H9 (cell line): ENCODE measurements around the gene PDCD11. TPM values are rescaled to one million over a fixed set of nuclear protein-coding genes. Genes with fewer than 3 reads are reported as not detected.
A peak's percentile ranks its signal among the peaks of the same experiment; 100 is the strongest.

Experiments used
- DNase-seq: peaks from one replicate; pipeline ENCODE4 v3.0.0-alpha.2; 2017
- H2AFZ ChIP-seq: one replicate; pipeline ENCODE4 v1.6.1; 2013; ENCODE audit warnings: mild to moderate bottlenecking, low read length, control low read depth, moderate library complexity
- H2AK5ac ChIP-seq: 2 replicates; pipeline ENCODE4 v1.6.1; 2013; ENCODE audit warnings: low read length, control low read depth, mixed read lengths; ENCODE audit not compliant: insufficient read length
- H2BK120ac ChIP-seq: one replicate; pipeline ENCODE4 v1.6.1; 2013; ENCODE audit warnings: low read depth, mild to moderate bottlenecking, low read length, control low read depth, inconsistent platforms; ENCODE audit not compliant: poor library complexity, severe bottlenecking
- H2BK12ac ChIP-seq: 2 replicates; pipeline ENCODE4 v1.6.1; 2013; ENCODE audit warnings: low read length, control low read depth, mixed read lengths, low read depth; ENCODE audit not compliant: insufficient read length
- H2BK15ac ChIP-seq: 2 replicates; pipeline ENCODE4 v1.6.1; 2013; ENCODE audit warnings: low read depth, low read length, control low read depth
- H2BK20ac ChIP-seq: one replicate; pipeline ENCODE4 v1.6.1; 2013; ENCODE audit warnings: low read depth, mild to moderate bottlenecking, low read length, control low read depth, inconsistent platforms; ENCODE audit not compliant: poor library complexity, severe bottlenecking
- H2BK5ac ChIP-seq: 2 replicates; pipeline ENCODE4 v1.6.1; 2013; ENCODE audit warnings: low read length, control low read depth, mixed read lengths; ENCODE audit not compliant: insufficient read length
- H3K14ac ChIP-seq: 2 replicates; pipeline ENCODE4 v1.6.1; 2013; ENCODE audit warnings: low read length, control low read depth; ENCODE audit not compliant: insufficient read depth
- H3K18ac ChIP-seq: 2 replicates; pipeline ENCODE4 v1.6.1; 2013; ENCODE audit warnings: low read depth, mild to moderate bottlenecking, mixed read lengths, low read length, control low read depth; ENCODE audit not compliant: insufficient read length
- H3K23ac ChIP-seq: 2 replicates; pipeline ENCODE4 v1.6.1; 2013; ENCODE audit warnings: low read length, control low read depth, mixed read lengths, low read depth; ENCODE audit not compliant: insufficient read length
- H3K23me2 ChIP-seq: 2 replicates; pipeline ENCODE4 v1.6.1; 2013; ENCODE audit warnings: low read depth, mild to moderate bottlenecking, mixed read lengths, low read length, control low read depth; ENCODE audit not compliant: insufficient read length, poor library complexity, severe bottlenecking
- H3K27ac ChIP-seq: 2 replicates; pipeline ENCODE4 v1.5.1; 2013; ENCODE audit warnings: low read length, control low read depth, mixed read lengths, low read depth; ENCODE audit not compliant: insufficient read length
- H3K27me3 ChIP-seq: 2 replicates; pipeline ENCODE4 v1.6.1; 2013; ENCODE audit warnings: low read length, control low read depth, inconsistent platforms; ENCODE audit not compliant: insufficient read depth
- H3K4ac ChIP-seq: 2 replicates; pipeline ENCODE4 v1.6.1; 2013; ENCODE audit warnings: low read depth, mild to moderate bottlenecking, control low read depth, inconsistent platforms, low read length, moderate library complexity
- H3K4me1 ChIP-seq: 2 replicates; pipeline ENCODE4 v1.6.1; 2013; ENCODE audit warnings: low read length, control low read depth, inconsistent platforms; ENCODE audit not compliant: insufficient read depth
- H3K4me2 ChIP-seq: 2 replicates; pipeline ENCODE4 v1.6.1; 2013; ENCODE audit warnings: low read length, control low read depth, mixed read lengths; ENCODE audit not compliant: insufficient read length, insufficient read depth
- H3K56ac ChIP-seq: 2 replicates; pipeline ENCODE4 v1.6.1; 2013; ENCODE audit warnings: low read depth, mild to moderate bottlenecking, mixed read lengths, low read length, control low read depth; ENCODE audit not compliant: insufficient read length
- H3K79me1 ChIP-seq: 2 replicates; pipeline ENCODE4 v1.6.1; 2013; ENCODE audit warnings: low read depth, mild to moderate bottlenecking, moderate library complexity, low read length, control low read depth, inconsistent platforms; ENCODE audit not compliant: insufficient read depth, poor library complexity, severe bottlenecking
- H3K79me2 ChIP-seq: 2 replicates; pipeline ENCODE4 v1.6.1; 2013; ENCODE audit warnings: low read length, control low read depth, inconsistent platforms; ENCODE audit not compliant: insufficient read depth
- H3K9ac ChIP-seq: 2 replicates; pipeline ENCODE4 v1.6.1; 2013; ENCODE audit warnings: low read length, control low read depth, mixed read lengths; ENCODE audit not compliant: insufficient read length; ENCODE audit errors: extremely low read depth
- H3K9me3 ChIP-seq: one replicate; pipeline ENCODE4 v1.6.1; 2013; ENCODE audit warnings: low read depth, low read length, inconsistent platforms; ENCODE audit not compliant: control insufficient read depth
- H3T11ph ChIP-seq: one replicate; pipeline ENCODE4 v1.6.1; 2013; ENCODE audit warnings: mild to moderate bottlenecking, low read length, control low read depth, inconsistent platforms
- H4K20me1 ChIP-seq: one replicate; pipeline ENCODE4 v1.6.1; 2013; ENCODE audit not compliant: control insufficient read depth, insufficient read length, insufficient read depth
- H4K5ac ChIP-seq: 2 replicates; pipeline ENCODE4 v1.6.1; 2013; ENCODE audit warnings: low read depth, mild to moderate bottlenecking, mixed read lengths, low read length, control low read depth; ENCODE audit not compliant: insufficient read length
- H4K8ac ChIP-seq: replicated peaks from 2 replicates; pipeline ENCODE4 v1.6.1; 2013; ENCODE audit warnings: low read length, control low read depth, mixed read lengths, low read depth; ENCODE audit not compliant: insufficient read length
- H4K91ac ChIP-seq: 2 replicates; pipeline ENCODE4 v1.6.1; 2013; ENCODE audit warnings: low read depth, mild to moderate bottlenecking, moderate library complexity, mixed read lengths, low read length, control low read depth; ENCODE audit not compliant: insufficient read length
- H3K27ac Mint-ChIP-seq, 3 experiments: 2 replicates in 2 of 3; 3 replicates in 1 of 3; pipeline ENCODE4 v1.8.0; 2020 to 2021; ENCODE audit warnings: mixed read lengths in 3 of 3, mild to moderate bottlenecking in 1 of 3, moderate library complexity in 1 of 3
- H3K27me3 Mint-ChIP-seq: 2 replicates; pipeline ENCODE4 v1.8.0; 2021; ENCODE audit warnings: low read depth, mild to moderate bottlenecking, moderate library complexity, mixed read lengths
- H3K36me3 Mint-ChIP-seq, 3 experiments: 2 replicates in 2 of 3; 3 replicates in 1 of 3; pipeline ENCODE4 v1.8.0; 2020 to 2021; ENCODE audit warnings: low read depth in 3 of 3, mixed read lengths in 3 of 3; ENCODE audit not compliant: insufficient read depth in 1 of 3
- H3K4me1 Mint-ChIP-seq, 2 experiments: 2 replicates each; pipeline ENCODE4 v1.8.0; 2020; ENCODE audit warnings: mixed read lengths in 2 of 2
- H3K4me3 Mint-ChIP-seq, 2 experiments: 2 replicates in 1 of 2; 3 replicates in 1 of 2; pipeline ENCODE4 v1.8.0; 2020 to 2021; ENCODE audit warnings: mild to moderate bottlenecking in 2 of 2, mixed read lengths in 2 of 2, moderate library complexity in 1 of 2
- H3K9me3 Mint-ChIP-seq, 2 experiments: 2 replicates in 1 of 2; 3 replicates in 1 of 2; pipeline ENCODE4 v1.8.0; 2020; ENCODE audit warnings: mild to moderate bottlenecking in 2 of 2, mixed read lengths in 2 of 2, moderate library complexity in 1 of 2
- CTCF ChIP-seq: fragments of 200-600 bp; sonication (generic); conservative IDR thresholded peaks from 3 replicates; pipeline ENCODE4 v1.8.0; 2021; ENCODE audit warnings: antibody characterized with exemption, mild to moderate bottlenecking
- WGBS: extraction: QIAGEN DNeasy Blood & Tissue Kit; methylation state at CpG from one replicate; pipeline ENCODE4 v1.1.7; 2013; ENCODE audit warnings: missing lambda C conversion rate, low lambda C conversion rate, mixed read lengths; ENCODE audit not compliant: insufficient read length; ENCODE audit errors: extremely low coverage; 5-methylcytosine and 5-hydroxymethylcytosine counted together
- total RNA-seq: library from RNA; stranded (reverse); gene quantifications from 2 replicates; pipeline ENCODE4 v1.2.1, GENCODE V29; 2021

The PDCD11 gene
- total RNA-seq, 1 experiment from 2014 or later, result 99.5 TPM

GRCh38 chr10:103350175-103350516, 46.3 kb upstream of the PDCD11 start:
- Histone ChIP-seq H4K91ac (no peak overlapping the region), H3K9ac (peak overlapping the region; percentile 69), H3K23ac (no peak overlapping the region), H3K27me3 (no peaks in the 10 kb centered on the region), H2BK12ac (no peak overlapping the region), H3K18ac (peak overlapping the region; percentile 66), H3K56ac (no peak overlapping the region), H3K23me2 (peaks cover 4% of the 10 kb centered on the region), H3K79me2 (peaks cover 2% of the 10 kb centered on the region; the same call in 1 of the 2 replicates), H3K4me1 (no peaks in the 10 kb centered on the region), H4K20me1 (no peaks in the 10 kb centered on the region), H3K14ac (no peak overlapping the region), H2BK15ac (no peak overlapping the region), H2BK20ac (no peak overlapping the region), H2AFZ (no peak overlapping the region), H2BK120ac (no peak overlapping the region), H4K8ac (no peak overlapping the region), H3K4ac (no peak overlapping the region), H2AK5ac (no peak overlapping the region), H3K27ac (no peak overlapping the region), H4K5ac (no peak overlapping the region), H3K4me2 (peak overlapping the region; percentile 22), H2BK5ac (no peak overlapping the region), H3K79me1 (no peaks in the 10 kb centered on the region), H3K9me3 (no peaks in the 10 kb centered on the region), H3T11ph (no peak overlapping the region)
- Mint-ChIP-seq H3K9me3 (no peaks in the 10 kb centered on the region), H3K4me3 (peak overlapping the region; percentile 90 to 95), H3K36me3 (peaks cover 4 to 27% (median 26%) of the 10 kb centered on the region in 3 experiments; a peak in 6 of 7 replicates), H3K27me3 (no peaks in the 10 kb centered on the region), H3K4me1 (peaks cover 0 to 10% of the 10 kb centered on the region in 2 experiments; a peak in 2 of 4 replicates), H3K27ac (no peak overlapping the region)
- no peak for TF ChIP-seq CTCF
- no CpG with 5 or more reads among the region's 16 CpGs for WGBS
- no peak for DNase-seq
